Urinary bladder (tissue), 4 donors: Measurements from ENCODE around the gene TMEM98. TPM values are rescaled to one million over a fixed set of nuclear protein-coding genes. Genes with fewer than 3 reads are reported as not detected.
"Not testable (repeated sequence)": the region's sequence is repeated elsewhere in the genome, so short reads cannot be mapped to it uniquely, and the experiment has no call there.

Experiments
- DNase-seq: peaks from one replicate; pipeline ENCODE4 v3.0.0-alpha.2; 2015; ENCODE audit errors: extremely low spot score
- H3K27ac ChIP-seq: one replicate; pipeline ENCODE4 v1.5.1; 2013; ENCODE audit warnings: low read depth, mild to moderate bottlenecking, moderate library complexity
- H3K36me3 ChIP-seq: one replicate; pipeline ENCODE4 v1.6.1; 2013; ENCODE audit warnings: mild to moderate bottlenecking, moderate library complexity; ENCODE audit not compliant: insufficient read depth
- H3K4me1 ChIP-seq: one replicate; pipeline ENCODE4 v1.6.1; 2013; ENCODE audit warnings: mild to moderate bottlenecking, moderate library complexity; ENCODE audit not compliant: insufficient read depth
- H3K4me3 ChIP-seq: one replicate; pipeline ENCODE4 v1.5.1; 2013; ENCODE audit warnings: low read depth, low read length
- WGBS: extraction: QIAGEN DNeasy Blood & Tissue Kit; methylation state at CpG from one replicate; pipeline ENCODE4 v1.1.7; 2013; 5-methylcytosine and 5-hydroxymethylcytosine counted together
- polyA plus RNA-seq: library from polyadenylated mRNA; stranded (reverse); fragments of 200-250 nt; gene quantifications from one replicate; pipeline ENCODE4 v1.2.3, GENCODE V29; 2013
- total RNA-seq: library from RNA; depleted of rRNA; stranded (reverse); fragments of >200 nt; gene quantifications from one replicate; pipeline ENCODE4 v1.2.3, GENCODE V29; 2014
- donor health status: healthy with polysubstance abuse.
- donor health status: healthy.

TMEM98 gene
- total and polyA plus RNA-seq, 2 donors, result 79.7 to 86.3 TPM

DNA sequence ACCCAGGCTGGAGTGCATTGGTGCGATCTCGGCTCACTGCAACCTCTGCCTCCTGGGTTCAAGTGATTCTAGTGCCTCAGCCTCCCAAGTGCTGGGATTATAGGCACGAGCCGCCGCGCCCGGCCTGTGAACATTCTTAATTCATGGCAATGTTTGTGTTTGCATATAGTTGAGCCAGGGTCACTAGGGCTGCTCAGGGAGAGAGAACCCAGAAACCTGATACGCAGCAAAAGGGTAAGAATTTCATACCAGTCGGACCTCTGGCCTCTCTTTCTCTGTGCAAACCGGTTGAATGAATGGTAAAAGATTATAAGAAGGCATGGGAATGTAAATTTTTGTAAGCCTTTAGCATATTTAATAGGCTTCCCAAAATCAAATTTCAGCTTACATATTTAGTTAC is 6.9 kb upstream of the TMEM98 start:
- H3K4me1 ChIP-seq, result no peaks in the 10 kb centered on the region
- no peaks in the 10 kb centered on the region for H3K36me3 ChIP-seq
- no peak for DNase-seq
- 87% methylated on average over 10 of the region's 10 CpGs for WGBS
- H3K4me3 ChIP-seq, result no peak overlapping the region
- H3K27ac ChIP-seq, result no peak overlapping the region

DNA sequence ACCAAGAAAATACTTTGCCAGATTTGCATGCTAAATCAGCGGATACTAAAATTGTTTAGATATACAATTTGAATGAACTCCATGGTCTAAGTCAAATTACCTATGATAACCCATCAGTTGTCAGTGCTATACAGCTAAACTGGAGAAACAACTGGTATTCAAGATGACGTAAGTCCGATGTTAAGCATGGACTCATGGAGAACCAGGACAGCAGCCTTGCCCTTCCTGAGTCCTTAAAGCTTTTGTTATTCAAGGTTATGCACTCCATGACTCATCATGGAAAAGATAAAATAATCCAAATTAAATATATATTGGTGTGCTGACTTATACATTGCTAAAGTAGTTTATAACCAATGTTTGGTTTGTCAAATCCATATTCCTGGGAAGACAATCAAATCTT is 4.0 kb upstream of the TMEM98 start:
- H3K4me1 ChIP-seq, H3K4me3 ChIP-seq, DNase-seq, H3K36me3 ChIP-seq, H3K27ac ChIP-seq: not testable (repeated sequence)
- 95% methylated on average over 3 of the region's 3 CpGs for WGBS

DNA sequence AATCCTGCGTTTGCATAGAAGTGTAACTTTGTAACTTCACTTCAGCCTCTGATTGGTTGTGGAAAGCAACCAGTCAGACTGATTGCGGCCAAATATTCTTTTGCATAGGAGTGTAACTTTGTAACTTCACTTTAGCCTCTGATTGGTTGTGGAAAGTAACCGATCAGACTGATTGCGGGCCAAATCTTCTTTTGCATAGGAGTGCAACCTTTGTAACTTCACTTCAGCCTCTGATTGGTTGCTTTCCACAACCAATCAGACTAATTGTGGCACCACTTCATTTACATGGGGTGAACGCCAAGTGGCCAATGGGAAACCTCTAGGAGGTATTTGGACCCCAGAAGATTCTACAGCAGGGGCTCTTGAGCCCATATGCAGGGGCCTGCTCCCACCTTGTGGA is 1.8 kb upstream of the TMEM98 start:
- no peaks in the 10 kb centered on the region for H3K36me3 ChIP-seq
- 94% methylated on average over 5 of the region's 5 CpGs for WGBS
- H3K4me1 ChIP-seq, result no peaks in the 10 kb centered on the region

DNA sequence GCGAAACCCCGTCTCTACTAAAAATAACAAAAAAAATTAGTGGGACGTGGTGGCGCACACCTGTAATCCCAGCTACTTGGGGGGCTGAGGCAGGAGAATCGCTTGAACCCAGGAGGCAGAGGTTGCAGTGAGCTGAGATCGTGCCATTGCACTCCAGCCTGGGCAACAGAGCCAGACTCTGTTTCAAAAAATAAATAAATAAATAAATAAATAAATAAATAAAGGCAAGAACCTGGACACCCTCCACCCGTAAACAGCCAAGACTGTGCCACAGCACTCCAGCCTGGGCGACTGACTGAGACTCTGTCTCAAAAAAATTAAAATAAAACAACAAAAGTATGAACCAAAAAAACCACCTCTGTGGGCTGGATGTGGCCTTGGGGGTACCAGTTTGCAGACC is 1.2 kb upstream of the TMEM98 start:
- 95% methylated on average over 8 of the region's 8 CpGs for WGBS
- H3K4me3 ChIP-seq, H3K27ac ChIP-seq, H3K4me1 ChIP-seq, H3K36me3 ChIP-seq, DNase-seq: not testable (repeated sequence)

More for the DNA sequence above, 1.8 kb upstream of the TMEM98 start:
- no peak overlapping the region for H3K4me3 ChIP-seq
- H3K27ac ChIP-seq, result no peak overlapping the region
- no peak for DNase-seq

DNA sequence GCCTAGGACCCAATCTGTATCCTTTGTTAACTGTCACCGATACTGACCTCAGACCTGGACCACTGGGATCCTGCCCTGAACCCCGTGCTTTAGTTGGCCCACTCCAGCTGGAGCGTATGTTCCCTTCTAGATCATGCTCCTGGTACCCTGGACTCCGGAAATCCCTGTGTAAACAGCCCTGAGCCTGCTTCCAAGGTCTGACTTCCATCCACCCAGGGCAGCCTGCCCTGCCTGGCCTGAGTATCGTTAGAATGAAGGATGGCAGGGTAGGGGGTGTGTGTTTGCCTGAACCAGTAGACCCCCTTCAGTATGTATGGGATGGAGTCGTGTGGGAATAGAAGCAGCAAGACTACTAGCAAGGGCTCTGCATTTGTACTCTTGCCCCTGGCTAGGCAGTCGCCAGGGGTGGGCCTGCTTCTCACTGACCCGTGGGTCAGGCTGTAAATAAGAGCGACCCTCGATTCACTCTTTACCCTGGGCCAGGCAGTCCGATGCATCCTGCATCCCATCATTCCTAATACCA is 691 bp upstream of the TMEM98 start:
- Histone ChIP-seq H3K4me3 (peak overlapping the region; percentile 83), H3K27ac (peak overlapping the region; percentile 76), H3K36me3 (no peaks in the 10 kb centered on the region), H3K4me1 (no peaks in the 10 kb centered on the region)
- DNase-seq, result no peak
- WGBS, result 27% methylated on average over 11 of the region's 11 CpGs

DNA sequence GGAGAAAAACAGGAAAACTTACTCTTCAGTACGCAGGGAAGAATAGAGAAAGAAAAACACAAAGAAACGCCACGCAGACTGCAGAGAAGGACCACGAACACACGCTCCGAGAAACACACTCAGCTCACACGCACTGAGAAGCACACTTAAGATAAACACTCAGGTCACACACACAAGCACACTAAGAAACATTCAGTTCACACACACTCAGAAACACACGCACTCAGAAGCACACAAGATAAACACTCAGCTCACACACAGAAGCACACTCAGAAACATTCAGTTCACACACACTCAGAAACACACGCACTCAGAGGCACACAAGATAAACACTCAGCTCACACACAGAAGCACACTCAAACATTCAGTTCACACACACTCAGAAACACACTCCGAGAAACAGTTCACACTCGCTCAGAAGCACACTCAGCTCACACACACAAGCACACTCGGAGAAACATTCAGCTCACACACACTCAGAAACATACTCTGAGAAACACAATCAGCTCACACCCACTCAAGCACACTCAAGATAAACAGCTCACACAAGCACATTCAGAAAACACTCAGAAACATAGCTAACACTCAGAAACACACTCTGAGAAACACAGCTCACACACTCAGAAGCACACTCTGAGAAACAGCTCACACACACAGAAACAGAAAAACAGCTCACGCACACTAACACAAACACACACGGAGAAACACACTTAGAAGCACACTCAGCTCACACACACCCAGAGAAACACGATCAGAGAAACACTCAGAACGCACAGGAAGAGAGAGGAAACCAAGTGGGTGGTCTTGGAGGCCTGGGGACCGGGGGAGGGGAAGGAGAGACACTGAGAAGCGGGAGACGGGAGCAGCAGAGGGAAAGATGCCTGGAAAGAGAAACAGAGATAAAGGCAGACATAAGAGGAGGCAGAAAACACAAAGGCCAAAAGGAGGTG is 908 bp downstream of the TMEM98 start:
- no peaks in the 10 kb centered on the region for H3K36me3 ChIP-seq
- H3K27ac ChIP-seq, result peak overlapping the region; percentile 90
- DNase-seq, result no peak
- 20% methylated on average over 19 of the region's 19 CpGs for WGBS
- no peaks in the 10 kb centered on the region for H3K4me1 ChIP-seq
- H3K4me3 ChIP-seq, result peak overlapping the region; percentile 83

DNA sequence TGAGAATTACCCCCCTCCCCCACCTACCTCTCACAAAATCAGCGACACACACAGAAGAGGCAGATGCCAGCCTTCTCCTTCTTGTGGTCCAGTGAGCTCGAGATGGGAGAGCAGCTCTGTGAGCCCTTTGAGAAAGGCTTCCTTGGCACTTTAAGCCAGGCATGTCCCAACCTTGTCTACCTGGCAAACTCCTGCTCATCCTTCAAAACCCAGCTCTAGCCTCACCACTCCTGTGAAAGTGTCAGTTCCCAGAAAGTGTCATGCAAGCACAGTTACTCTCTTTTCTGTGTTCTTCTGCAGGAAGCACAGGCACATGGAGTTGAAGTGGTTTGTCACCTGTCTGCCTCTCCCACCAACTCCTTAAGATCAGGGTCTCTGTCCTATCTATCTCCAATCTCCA is 1.6 kb downstream of the TMEM98 start:
- Histone ChIP-seq H3K36me3 (no peaks in the 10 kb centered on the region), H3K4me3 (no peak overlapping the region), H3K27ac (no peak overlapping the region), H3K4me1 (no peaks in the 10 kb centered on the region)
- no peak for DNase-seq
- WGBS, result 54% methylated on average over 2 of the region's 2 CpGs

DNA sequence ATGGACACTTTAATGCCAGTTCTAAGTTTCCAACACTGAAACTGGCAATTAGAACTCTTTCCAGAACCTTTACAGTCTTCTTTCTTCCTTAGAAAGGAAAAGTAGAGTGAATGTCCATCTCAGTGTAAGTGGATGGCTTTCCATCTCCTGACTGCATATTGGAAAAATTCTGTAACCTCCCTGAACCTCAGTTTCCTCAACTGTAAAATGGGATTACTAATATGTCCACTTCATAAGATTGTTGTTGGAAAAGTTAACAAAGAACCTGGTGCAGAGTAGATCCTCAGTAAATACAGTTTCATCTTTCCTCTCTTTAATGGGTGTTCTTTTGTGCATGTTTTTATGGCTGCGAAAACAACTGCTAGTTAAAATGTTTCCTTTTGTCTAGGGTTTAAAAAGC is 2.6 kb downstream of the TMEM98 start:
- 97% methylated on average over 1 of the region's 1 CpG for WGBS

DNA sequence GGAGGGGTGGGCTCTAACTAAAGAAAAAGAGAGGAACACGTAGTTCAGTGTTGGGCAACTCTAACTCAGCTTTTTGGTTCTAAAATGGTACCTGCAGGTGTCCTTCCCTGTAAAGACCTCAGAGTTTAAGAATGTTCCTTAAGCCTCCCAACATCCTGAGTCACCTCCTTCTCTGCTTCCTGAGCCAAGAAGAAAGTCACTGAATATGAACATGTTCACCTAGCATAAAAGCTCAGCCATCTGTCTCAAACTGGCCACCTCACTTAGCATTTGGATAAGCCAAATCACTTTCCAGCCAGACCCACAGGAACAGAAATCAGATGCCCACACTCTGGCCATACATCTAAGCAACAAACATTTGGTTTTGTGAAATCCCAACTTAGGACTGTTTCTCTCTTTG is 3.7 kb downstream of the TMEM98 start:
- no peaks in the 10 kb centered on the region for H3K36me3 ChIP-seq
- H3K27ac ChIP-seq, result no peak overlapping the region
- WGBS, result 82% methylated on average over 1 of the region's 1 CpG
- DNase-seq, result no peak
- no peaks in the 10 kb centered on the region for H3K4me1 ChIP-seq
- no peak overlapping the region for H3K4me3 ChIP-seq

More for the DNA sequence above, 2.6 kb downstream of the TMEM98 start:
- Histone ChIP-seq H3K4me3 (no peak overlapping the region), H3K27ac (no peak overlapping the region), H3K4me1 (no peaks in the 10 kb centered on the region), H3K36me3 (no peaks in the 10 kb centered on the region)
- no peak for DNase-seq

DNA sequence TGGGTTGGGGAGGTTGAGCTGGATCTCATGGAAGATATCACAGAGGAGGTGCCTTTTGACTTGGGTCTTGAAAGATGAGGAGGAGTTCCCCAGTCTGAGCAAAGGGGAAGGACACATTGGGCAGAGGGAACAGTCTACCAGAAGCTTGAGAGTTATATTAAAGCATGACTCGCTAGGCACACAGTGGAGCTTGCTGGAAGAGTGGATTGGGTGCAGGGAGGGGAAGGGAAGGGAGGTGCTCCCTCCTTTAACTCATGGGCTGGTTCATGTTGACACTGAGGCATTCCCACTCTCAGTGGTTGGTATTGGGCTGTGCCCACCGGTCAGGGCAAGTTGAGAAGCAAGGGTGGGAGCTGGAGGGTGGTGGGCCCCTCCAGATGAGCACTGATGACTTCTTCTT is 5.9 kb downstream of the TMEM98 start:
- WGBS, result 89% methylated on average over 2 of the region's 2 CpGs
- no peak overlapping the region for H3K27ac ChIP-seq
- no peaks in the 10 kb centered on the region for H3K36me3 ChIP-seq
- H3K4me1 ChIP-seq, result no peaks in the 10 kb centered on the region
- DNase-seq, result no peak
- no peak overlapping the region for H3K4me3 ChIP-seq

DNA sequence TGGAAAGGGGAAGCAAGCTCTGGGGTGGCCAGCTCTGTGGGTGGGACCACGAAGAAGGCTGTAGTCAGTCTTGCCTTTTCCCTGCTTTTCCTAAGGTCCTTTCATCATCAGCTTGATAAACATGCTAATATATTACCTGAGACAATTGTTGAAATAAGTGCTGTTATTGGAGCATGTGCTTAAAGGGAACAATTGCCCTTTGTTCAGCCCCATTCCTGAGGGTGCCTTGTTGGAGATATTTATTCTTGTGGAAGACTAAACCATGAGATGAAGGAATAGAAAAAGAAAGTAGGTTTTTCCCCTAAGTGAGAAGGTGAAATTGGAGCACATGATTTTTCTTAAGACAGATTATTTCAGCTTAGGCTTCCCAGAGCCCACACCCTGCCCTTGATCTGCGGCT is 7.8 kb downstream of the TMEM98 start:
- H3K36me3 ChIP-seq, result no peaks in the 10 kb centered on the region
- no peaks in the 10 kb centered on the region for H3K4me1 ChIP-seq
- WGBS, result 90% methylated on average over 2 of the region's 2 CpGs
- no peak overlapping the region for H3K4me3 ChIP-seq
- H3K27ac ChIP-seq, result no peak overlapping the region
- no peak for DNase-seq

DNA sequence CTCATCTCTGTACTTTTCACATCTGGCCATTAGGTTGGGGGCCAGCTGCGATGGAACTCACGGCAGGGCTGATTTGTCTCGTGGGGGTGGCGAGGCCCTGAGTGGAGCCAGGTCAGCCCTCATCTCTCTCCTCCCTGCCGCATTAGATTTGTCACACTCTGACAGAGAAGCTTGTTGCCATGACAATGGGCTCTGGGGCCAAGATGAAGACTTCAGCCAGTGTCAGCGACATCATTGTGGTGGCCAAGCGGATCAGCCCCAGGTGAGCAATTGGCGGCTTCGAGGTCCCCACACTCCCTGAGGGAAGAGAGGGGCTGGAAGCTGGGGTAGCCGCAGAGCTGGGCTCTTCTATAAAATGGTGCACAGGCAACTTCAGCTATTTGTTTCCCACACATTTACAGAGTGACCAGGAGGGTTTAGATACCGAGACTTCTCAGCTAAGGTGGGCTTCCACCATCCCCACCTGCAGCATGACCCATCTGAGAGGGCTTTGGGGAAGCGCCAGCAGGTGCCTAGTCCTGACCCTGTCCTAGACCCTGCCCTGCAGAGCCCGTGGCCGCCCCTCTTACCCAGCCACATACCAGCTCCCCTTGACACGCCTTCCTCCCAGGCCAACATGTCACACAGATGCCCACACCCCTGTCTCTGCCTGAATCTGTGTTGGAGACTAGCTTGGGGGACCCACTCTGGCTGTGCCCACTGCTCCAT is 8.4 kb downstream of the TMEM98 start:
- 86% methylated on average over 15 of the region's 15 CpGs for WGBS
- H3K4me3 ChIP-seq, result no peak overlapping the region

DNA sequence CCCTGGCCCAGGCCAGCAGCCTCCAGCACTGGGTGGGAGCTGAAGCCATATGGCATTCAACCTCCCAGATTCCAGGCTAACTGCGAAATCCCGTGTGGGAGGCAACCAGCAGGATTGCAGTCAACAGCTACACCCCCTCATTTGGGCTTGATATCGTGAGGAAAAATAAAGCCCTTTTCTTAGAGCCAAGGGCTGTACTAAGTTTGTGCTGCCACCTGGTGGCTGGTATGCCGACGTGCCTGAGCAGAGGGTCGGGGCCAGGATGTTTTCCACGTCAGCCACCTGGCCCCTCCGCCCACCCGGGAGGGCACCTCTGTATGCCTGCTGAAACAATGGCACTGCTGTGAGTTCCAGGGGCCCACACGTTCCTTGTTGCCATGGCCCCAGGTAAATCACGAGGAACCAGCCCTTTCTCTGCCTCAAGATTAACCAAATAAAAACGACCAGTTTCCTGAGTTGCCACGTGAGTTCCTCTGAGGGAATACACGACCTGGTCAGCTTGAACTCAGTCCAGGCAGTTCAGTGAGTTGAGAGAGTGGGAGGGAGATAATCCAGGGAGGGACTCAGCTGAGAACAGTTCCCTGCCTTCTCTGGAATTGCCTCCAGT is 9.0 kb downstream of the TMEM98 start:
- Histone ChIP-seq H3K4me1 (no peaks in the 10 kb centered on the region), H3K27ac (no peak overlapping the region), H3K36me3 (no peaks in the 10 kb centered on the region), H3K4me3 (no peak overlapping the region)
- 18% methylated on average over 14 of the region's 14 CpGs for WGBS
- no peak for DNase-seq

More for the DNA sequence above, 8.4 kb downstream of the TMEM98 start:
- H3K27ac ChIP-seq, result no peak overlapping the region
- no peak for DNase-seq
- no peaks in the 10 kb centered on the region for H3K36me3 ChIP-seq
- no peaks in the 10 kb centered on the region for H3K4me1 ChIP-seq
